PFSK-1 (cell line): ENCODE data around the gene DMC1.

Source experiments
- FOXP2 ChIP-seq: optimal IDR thresholded peaks from 2 replicates; pipeline ENCODE3; 2011; ENCODE audit warnings: borderline replicate concordance, control low read depth, inconsistent platforms; ENCODE audit not compliant: insufficient read depth; ENCODE audit errors: extremely low read length, extremely low read depth
- POLR2AphosphoS5 ChIP-seq: IDR thresholded peaks from 2 replicates; pipeline ENCODE4 v1.6.1; 2012; ENCODE audit warnings: low read depth, mild to moderate bottlenecking, control low read depth, low read length, moderate library complexity
- SIN3A ChIP-seq: IDR thresholded peaks from 2 replicates; pipeline ENCODE4 v1.6.1; 2012; ENCODE audit warnings: mild to moderate bottlenecking, low read length, moderate library complexity, borderline replicate concordance; ENCODE audit not compliant: insufficient read depth

DNA sequence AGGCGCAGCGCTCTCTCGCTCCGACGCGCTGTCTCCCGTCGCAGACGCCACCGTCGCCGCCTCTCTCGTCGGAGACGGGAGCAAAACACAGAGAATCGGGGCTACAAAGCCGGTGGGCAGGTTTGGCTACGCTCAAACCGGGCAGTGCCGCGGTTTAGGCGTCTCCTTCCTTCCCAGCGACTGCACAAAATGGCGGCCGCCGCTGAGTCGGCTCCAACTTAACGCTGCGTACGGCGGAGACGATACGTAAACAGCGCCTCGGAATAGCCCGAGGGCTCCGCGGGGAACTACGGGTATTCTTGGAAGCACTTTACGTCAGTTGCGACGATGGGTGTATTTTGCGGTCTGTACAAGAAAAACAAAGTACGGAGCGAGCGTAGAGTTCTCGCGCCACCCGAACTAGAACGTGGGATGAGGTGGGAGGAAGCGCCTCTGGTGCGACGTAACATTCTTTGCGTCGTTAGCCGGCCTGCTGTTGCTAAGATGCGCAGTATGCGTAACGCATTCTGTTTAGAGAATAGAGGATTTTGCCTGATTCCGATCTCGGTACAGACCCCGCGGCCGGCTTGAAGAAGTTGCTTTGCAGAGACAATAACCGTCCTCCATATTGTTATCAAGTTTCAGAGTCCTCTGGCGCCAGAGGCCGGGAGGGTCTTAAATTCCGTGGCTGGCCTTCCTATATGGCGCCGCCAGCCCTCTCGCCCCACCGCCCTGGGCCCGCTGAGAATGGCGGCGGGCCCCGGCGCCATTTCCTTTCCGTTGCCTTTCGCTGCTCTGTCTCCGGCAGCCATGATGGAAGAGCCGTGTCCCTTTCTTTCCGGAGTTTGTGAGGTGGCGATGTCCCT, 63.6 kb downstream of the DMC1 start, which contains the start of gene DDX17:
- TF ChIP-seq SIN3A: no peak
- TF ChIP-seq POLR2AphosphoS5: peak; percentile 80
- TF ChIP-seq FOXP2: peak; percentile 57
